ENCODE data around the gene EID1.

Gene EID1

GRCh38 chr15:48928877-48929538 lies 51.1 kb downstream of the EID1 start:
- TF ChIP-seq CTCF (IDR thresholded peaks at IDR 0.05; ENCODE audit: extremely low read depth, missing control alignments): no peak
- DNase-seq (ENCODE audit: low spot score): no peak

GRCh38 chr15:48929661-48930060 lies 51.7 kb downstream of the EID1 start:
- no peak for TF ChIP-seq CTCF (IDR thresholded peaks at IDR 0.05; ENCODE audit: extremely low read depth, missing control alignments)
- no peak for DNase-seq (ENCODE audit: low spot score)
